ENCODE measurements around the gene MFSD8. TPM values are rescaled to one million over a fixed set of nuclear protein-coding genes. Genes with fewer than 3 reads are reported as not detected.

The MFSD8 gene
- total and polyA plus RNA-seq, 10 donors: 13.9 to 42.5 (median 34.0) TPM

DNA sequence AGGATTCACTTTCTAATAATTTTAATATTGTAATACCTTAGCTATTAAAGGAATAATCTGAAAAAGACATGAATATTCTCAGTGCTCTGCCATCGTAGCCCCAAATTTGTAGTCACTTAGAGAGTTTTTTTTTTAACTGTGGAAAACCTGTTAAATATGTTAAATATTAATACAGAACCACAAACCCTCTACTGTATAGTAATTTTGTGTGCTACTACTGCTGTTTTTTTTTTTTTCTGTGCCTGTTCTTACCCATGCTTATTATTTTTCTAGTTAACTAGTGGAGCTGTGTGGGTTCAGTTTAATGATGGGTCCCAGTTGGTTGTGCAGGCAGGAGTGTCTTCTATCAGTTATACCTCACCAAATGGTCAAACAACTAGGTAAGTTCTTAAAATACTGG is 68.4 kb downstream of the MFSD8 start:
- Histone ChIP-seq H3K4me1 (no peaks in the 10 kb centered on the region), H3K36me3 (peaks cover 0 to 67% (median 0%) of the 10 kb centered on the region in 6 donors), H3K4me3 (no peak overlapping the region), H3K27me3 (replicated peaks in 1 of 7) (no peaks in the 10 kb centered on the region), H3K27ac (no peak overlapping the region), H3K9me3 (peaks cover 0 to 7% (median 5%) of the 10 kb centered on the region in 8 donors)
- WGBS, 5 donors: 92 to 97% (median 95%) methylated on average over 1 of the region's 1 CpG
- no peak for TF ChIP-seq POLR2AphosphoS5 (IDR thresholded peaks at IDR 0.05)
- no peak for TF ChIP-seq POLR2A (IDR thresholded peaks at IDR 0.05)
- no peak for DNase-seq
- intact Hi-C loops (cut with DNase I; ENCODE audit: low total_unique reads): no loop called here

DNA sequence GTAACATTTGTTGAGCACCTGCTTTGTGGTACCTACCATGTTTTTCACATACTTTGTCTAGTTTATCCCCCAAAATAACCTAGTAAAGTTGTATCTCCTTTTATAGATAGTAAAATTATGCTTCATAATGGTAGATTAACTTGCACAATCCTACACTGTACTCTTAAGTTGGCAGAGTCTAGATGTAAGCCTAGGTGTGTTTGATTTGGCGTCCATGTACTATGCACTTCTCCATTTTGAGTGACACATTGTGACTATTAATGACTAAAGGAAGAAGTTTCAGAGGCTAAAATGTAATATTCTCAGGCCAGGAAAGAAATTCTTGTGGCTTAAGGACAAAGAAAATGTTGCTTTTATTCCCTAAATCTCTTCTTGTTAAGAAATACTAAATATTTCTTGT is 68.9 kb downstream of the MFSD8 start:
- TF ChIP-seq CTCF (IDR thresholded peaks at IDR 0.05 in 8 of 11, conservative IDR thresholded peaks at IDR 0.05 in 3 of 11) (no peak), POLR2A (IDR thresholded peaks at IDR 0.05) (no peak), POLR2AphosphoS5 (IDR thresholded peaks at IDR 0.05) (no peak)
- Histone ChIP-seq H3K9me3 (peaks cover 0 to 7% (median 5%) of the 10 kb centered on the region in 8 donors), H3K4me1 (no peaks in the 10 kb centered on the region), H3K27ac (no peak overlapping the region), H3K27me3 (replicated peaks in 1 of 7) (no peaks in the 10 kb centered on the region), H3K4me3 (no peak overlapping the region), H3K36me3 (peaks cover 0 to 71% (median 0%) of the 10 kb centered on the region in 6 donors)
- DNase-seq: no peak
- WGBS, 5 donors: 87 to 95% (median 91%) methylated on average over 1 of the region's 1 CpG
- intact Hi-C loops (cut with DNase I; ENCODE audit: low total_unique reads): no loop called here

GRCh38 chr4:127889903-127890302 is 75.1 kb downstream of the MFSD8 start:
- 83 to 96% (median 87%) methylated on average over 3 of the region's 3 CpGs for WGBS, 5 donors
- intact Hi-C loops (cut with DNase I; ENCODE audit: low total_unique reads): loop anchor here (10.0 kb wide), 1 partner anchor 75 kb away; the partner anchor contains the start of genes ABHD18 and MFSD8
- Histone ChIP-seq H3K36me3 (peaks cover 0 to 66% (median 0%) of the 10 kb centered on the region in 6 donors), H3K27ac (no peak overlapping the region), H3K9me3 (no peaks in the 10 kb centered on the region), H3K4me3 (no peak overlapping the region), H3K4me1 (no peaks in the 10 kb centered on the region), H3K27me3 (replicated peaks in 1 of 7) (no peaks in the 10 kb centered on the region)
- DNase-seq: no peak
- TF ChIP-seq POLR2AphosphoS5 (IDR thresholded peaks at IDR 0.05) (no peak), POLR2A (IDR thresholded peaks at IDR 0.05) (no peak), CTCF (IDR thresholded peaks at IDR 0.05 in 8 of 11, conservative IDR thresholded peaks at IDR 0.05 in 3 of 11) (no peak)

DNA sequence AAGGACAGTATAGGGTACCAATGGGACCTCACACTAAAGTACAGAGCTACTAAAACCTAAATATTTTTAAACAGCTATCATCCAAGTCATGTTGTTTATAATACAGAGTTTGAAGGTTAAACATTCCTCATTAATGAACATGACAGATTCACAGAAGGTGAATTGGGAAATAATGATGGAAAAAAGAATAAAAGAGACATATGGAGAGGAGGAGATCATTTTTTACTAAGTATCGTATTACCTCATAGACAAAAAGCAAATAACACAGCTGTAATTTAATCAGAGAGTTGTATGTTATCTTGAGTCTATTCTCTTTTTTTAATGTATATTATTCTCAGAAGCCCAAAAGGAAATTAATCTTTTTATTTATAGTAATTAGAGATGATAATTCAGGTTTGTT is 76.4 kb downstream of the MFSD8 start:
- 94 to 98% (median 96%) methylated on average over 1 of the region's 1 CpG for WGBS, 5 donors
- TF ChIP-seq CTCF (IDR thresholded peaks at IDR 0.05 in 8 of 11, conservative IDR thresholded peaks at IDR 0.05 in 3 of 11) (no peak), POLR2AphosphoS5 (IDR thresholded peaks at IDR 0.05) (no peak), POLR2A (IDR thresholded peaks at IDR 0.05) (no peak)
- Histone ChIP-seq H3K27ac (no peak overlapping the region), H3K9me3 (no peaks in the 10 kb centered on the region), H3K27me3 (replicated peaks in 1 of 7) (no peaks in the 10 kb centered on the region), H3K4me3 (no peak overlapping the region), H3K36me3 (peaks cover 0 to 53% (median 0%) of the 10 kb centered on the region in 6 donors), H3K4me1 (no peaks in the 10 kb centered on the region)
- no peak for DNase-seq
- intact Hi-C loops (cut with DNase I; ENCODE audit: low total_unique reads): loop anchor here (10.0 kb wide), 1 partner anchor 76 kb away; the partner anchor contains the start of genes ABHD18 and MFSD8
